Skeletal muscle tissue (tissue), 4 donors: Measurements from ENCODE around the gene GNAS. TPM values are rescaled to one million over a fixed set of nuclear protein-coding genes. Genes with fewer than 3 reads are reported as not detected.

Source experiments
- H3K27ac ChIP-seq: one replicate; pipeline ENCODE4 v1.7.0; 2013; ENCODE audit warnings: mild to moderate bottlenecking, low read depth, low read length, inconsistent platforms
- H3K27me3 ChIP-seq, 3 donors: one replicate each; pipeline ENCODE4 v1.7.0; 2013; ENCODE audit warnings: low read length in 3 of 3; ENCODE audit not compliant: control insufficient read depth in 3 of 3, insufficient read depth in 3 of 3
- H3K36me3 ChIP-seq, 3 donors: one replicate each; pipeline ENCODE4 v1.7.0; 2013; ENCODE audit warnings: low read length in 3 of 3; ENCODE audit not compliant: control insufficient read depth in 3 of 3, insufficient read depth in 3 of 3
- H3K4me1 ChIP-seq, 3 donors: one replicate each; pipeline ENCODE4 v1.7.0; 2013; ENCODE audit warnings: low read length in 3 of 3, mild to moderate bottlenecking in 3 of 3; ENCODE audit not compliant: control insufficient read depth in 3 of 3, insufficient read depth in 3 of 3
- H3K4me3 ChIP-seq, 3 donors: one replicate each; pipeline ENCODE4 v1.7.0; 2013; ENCODE audit warnings: low read length in 3 of 3
- H3K9ac ChIP-seq, 3 donors: one replicate each; pipeline ENCODE4 v1.7.0; 2013; ENCODE audit warnings: low read length in 3 of 3, mild to moderate bottlenecking in 3 of 3, moderate library complexity in 2 of 3, low read depth in 1 of 3
- H3K9me3 ChIP-seq, 3 donors: one replicate each; pipeline ENCODE4 v1.7.0; 2013; ENCODE audit warnings: low read length in 3 of 3; ENCODE audit not compliant: control insufficient read depth in 3 of 3
- total RNA-seq: library from RNA; depleted of rRNA; stranded (reverse); fragments of >200 nt; gene quantifications from one replicate; pipeline ENCODE4 v1.2.3, GENCODE V29; 2014
- donor health status: Osteomylitis.

Gene GNAS
- total RNA-seq, 1 donor from 2014 or later, result 820 TPM

GRCh38 chr20:58886546-58886945 lies 34.0 kb downstream of the GNAS start:
- H3K27ac ChIP-seq, result no peak overlapping the region
- no peak overlapping the region for H3K4me3 ChIP-seq
- H3K27me3 ChIP-seq, result no peaks in the 10 kb centered on the region
- H3K4me1 ChIP-seq, result peaks cover 0 to 7% (median under 1%) of the 10 kb centered on the region in 3 donors
- H3K36me3 ChIP-seq, result no peaks in the 10 kb centered on the region
- no peaks in the 10 kb centered on the region for H3K9me3 ChIP-seq
- H3K9ac ChIP-seq, result no peak overlapping the region

- Histone ChIP-seq H3K36me3 (no peaks in the 10 kb centered on the region), H3K9ac (peak overlapping the region; percentile 84 to 93 (median 87)), H3K27me3 (no peaks in the 10 kb centered on the region), H3K27ac (peak overlapping the region; percentile 66), H3K4me3 (peak overlapping the region; percentile 79 to 82 (median 81)), H3K9me3 (no peaks in the 10 kb centered on the region), H3K4me1 (peaks cover 0 to 2% (median 0%) of the 10 kb centered on the region in 3 donors)
Measured at GRCh38 chr20:58888103-58888502, 35.6 kb downstream of the GNAS start.

- H3K27me3 ChIP-seq, result no peaks in the 10 kb centered on the region
- peak overlapping the region; percentile 79 to 82 (median 81) for H3K4me3 ChIP-seq
- H3K9me3 ChIP-seq, result no peaks in the 10 kb centered on the region
- H3K4me1 ChIP-seq, result peaks cover 2 to 5% (median 4%) of the 10 kb centered on the region in 3 donors
- peak overlapping the region; percentile 66 for H3K27ac ChIP-seq
- no peaks in the 10 kb centered on the region for H3K36me3 ChIP-seq
- peak overlapping the region; percentile 84 to 93 (median 87) for H3K9ac ChIP-seq
Measured at GRCh38 chr20:58888521-58889333, 36.2 kb downstream of the GNAS start.

- Histone ChIP-seq H3K9me3 (no peaks in the 10 kb centered on the region), H3K4me3 (peak overlapping the region; percentile 71 to 81 (median 80)), H3K27ac (peak overlapping the region; percentile 45), H3K4me1 (peaks cover 8 to 12% (median 10%) of the 10 kb centered on the region in 3 donors), H3K36me3 (no peaks in the 10 kb centered on the region), H3K9ac (peak overlapping the region; percentile 33 to 87 (median 60)), H3K27me3 (no peaks in the 10 kb centered on the region)
Measured at GRCh38 chr20:58889334-58889760, 36.8 kb downstream of the GNAS start.

GRCh38 chr20:58889798-58890517 lies 37.4 kb downstream of the GNAS start:
- H3K27ac ChIP-seq, result peak overlapping the region; percentile 92
- H3K9ac ChIP-seq, result peak overlapping the region; percentile 74 to 87 (median 87)

GRCh38 chr20:58890518-58891085 lies 38.1 kb downstream of the GNAS start:
- H3K27ac ChIP-seq, result peak overlapping the region; percentile 92
- no peaks in the 10 kb centered on the region for H3K36me3 ChIP-seq
- peaks cover 19 to 24% (median 21%) of the 10 kb centered on the region in 3 donors for H3K4me1 ChIP-seq
- no peaks in the 10 kb centered on the region for H3K9me3 ChIP-seq
- peak overlapping the region; percentile 77 to 81 (median 80) for H3K4me3 ChIP-seq
- H3K9ac ChIP-seq, result peak overlapping the region; percentile 74 to 87 (median 87)
- H3K27me3 ChIP-seq, result no peaks in the 10 kb centered on the region

More at GRCh38 chr20:58889798-58890517, 37.4 kb downstream of the GNAS start:
- H3K4me1 ChIP-seq, result peaks cover 14 to 18% (median 16%) of the 10 kb centered on the region in 3 donors
- H3K36me3 ChIP-seq, result no peaks in the 10 kb centered on the region
- H3K9me3 ChIP-seq, result no peaks in the 10 kb centered on the region
- H3K27me3 ChIP-seq, result no peaks in the 10 kb centered on the region
- peak overlapping the region; percentile 77 to 81 (median 80) for H3K4me3 ChIP-seq

GRCh38 chr20:58891086-58891717 lies 38.7 kb downstream of the GNAS start:
- Histone ChIP-seq H3K9me3 (no peaks in the 10 kb centered on the region), H3K36me3 (no peaks in the 10 kb centered on the region), H3K27ac (peak overlapping the region; percentile 99), H3K4me1 (peaks cover 25 to 30% (median 26%) of the 10 kb centered on the region in 3 donors), H3K4me3 (peak overlapping the region; percentile 77 to 82 (median 81)), H3K27me3 (no peaks in the 10 kb centered on the region), H3K9ac (peak overlapping the region; percentile 74 to 87 (median 87))

- Histone ChIP-seq H3K4me3 (peak overlapping the region; percentile 72 to 82 (median 79)), H3K9me3 (no peaks in the 10 kb centered on the region), H3K36me3 (no peaks in the 10 kb centered on the region), H3K9ac (peak overlapping the region; percentile 84 to 90 (median 90)), H3K27me3 (no peaks in the 10 kb centered on the region), H3K4me1 (peaks cover 29 to 34% (median 31%) of the 10 kb centered on the region in 3 donors), H3K27ac (peak overlapping the region; percentile 99)
Measured at GRCh38 chr20:58891718-58892140, 39.2 kb downstream of the GNAS start.

- Histone ChIP-seq H3K4me3 (peak overlapping the region; percentile 79 to 82 (median 79)), H3K27ac (peak overlapping the region; percentile 99), H3K36me3 (peaks cover 0 to 3% (median 0%) of the 10 kb centered on the region in 3 donors), H3K4me1 (peaks cover 35 to 40% (median 37%) of the 10 kb centered on the region in 3 donors), H3K9me3 (no peaks in the 10 kb centered on the region), H3K27me3 (no peaks in the 10 kb centered on the region), H3K9ac (peak overlapping the region; percentile 90 to 93 (median 90))
Measured at GRCh38 chr20:58892141-58892931, 39.8 kb downstream of the GNAS start.
